Stimulated activated memory B cell treated with anti-CD40 and anti-IgM and Interleukin-4, amounts not matched to agents 10 μg/mL and 1 μg/mL and 100 μg/mL, for 72 hours (primary cell): ENCODE results near the gene AEBP2.
"Not testable (repeated sequence)": the region's sequence is repeated elsewhere in the genome, so short reads cannot be mapped to it uniquely, and the experiment has no call there.

ENCODE experiments used
- ATAC-seq: fragments of 150-1000 bp; cut with Tn5 transposase; 2 replicates; pipeline ENCODE4 v1.10.0; 2021
- H3K27ac Mint-ChIP-seq: one replicate; pipeline ENCODE4 v1.8.0; 2022; ENCODE audit warnings: mild to moderate bottlenecking, mixed read lengths
- H3K27me3 Mint-ChIP-seq: one replicate; pipeline ENCODE4 v1.8.0; 2022; ENCODE audit warnings: mixed read lengths
- H3K36me3 Mint-ChIP-seq: one replicate; pipeline ENCODE4 v1.8.0; 2022; ENCODE audit warnings: mixed read lengths
- H3K4me1 Mint-ChIP-seq: one replicate; pipeline ENCODE4 v1.8.0; 2022; ENCODE audit warnings: mixed read lengths
- H3K4me3 Mint-ChIP-seq: one replicate; pipeline ENCODE4 v1.8.0; 2022; ENCODE audit warnings: mild to moderate bottlenecking, moderate library complexity, mixed read lengths
- H3K9me3 Mint-ChIP-seq: one replicate; pipeline ENCODE4 v1.8.0; 2022; ENCODE audit warnings: mixed read lengths

AEBP2 gene

DNA sequence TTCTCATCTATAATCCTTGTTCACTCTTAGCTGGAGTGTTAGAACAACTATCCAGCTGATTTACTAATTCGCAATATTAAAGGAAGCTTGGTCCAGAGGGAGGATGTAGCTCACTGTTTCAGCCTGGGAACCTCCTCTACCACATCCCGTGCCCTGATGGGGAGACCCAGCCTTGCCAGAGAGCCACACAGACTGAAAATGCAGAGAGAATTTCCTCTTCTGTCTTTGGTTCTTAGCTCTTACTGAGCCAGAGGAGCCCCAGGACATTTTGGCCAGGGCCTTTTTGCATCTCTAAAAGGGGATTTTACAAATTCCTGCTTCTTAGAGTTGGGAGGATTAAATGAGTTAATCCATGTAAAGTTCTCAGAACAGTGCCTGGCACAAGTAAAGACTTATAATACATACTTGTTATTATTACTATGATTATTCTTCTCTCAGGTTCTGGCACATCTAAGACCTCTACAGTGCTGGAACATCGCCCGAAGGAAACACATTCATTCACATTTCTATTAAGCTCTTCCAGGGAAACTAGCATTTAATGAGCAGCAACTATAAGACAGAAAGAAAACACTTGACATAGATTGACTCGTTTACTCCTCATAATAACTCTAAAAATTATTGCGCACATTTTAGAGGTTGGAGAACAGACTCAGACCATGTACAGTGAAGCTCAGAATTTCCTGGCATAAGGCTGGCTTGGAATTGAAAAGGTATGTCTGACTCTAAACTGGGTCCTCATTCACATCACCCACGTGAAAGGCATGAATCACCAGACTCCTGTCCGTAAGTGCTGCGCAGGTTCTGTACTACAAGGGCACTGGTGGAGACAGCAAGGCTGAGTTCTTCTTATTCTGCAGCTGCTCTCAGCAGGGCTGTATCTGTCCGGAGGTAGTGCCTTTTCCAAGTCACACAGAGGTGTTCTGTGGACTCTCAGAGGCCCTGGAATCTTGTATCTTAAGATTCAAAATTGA, 27.8 kb upstream of the AEBP2 start:
- Mint-ChIP-seq H3K4me3 (no peak overlapping the region), H3K4me1 (no peaks in the 10 kb centered on the region), H3K36me3 (no peaks in the 10 kb centered on the region), H3K27me3 (no peaks in the 10 kb centered on the region), H3K27ac (no peak overlapping the region), H3K9me3 (no peaks in the 10 kb centered on the region)
- ATAC-seq: no peak

DNA sequence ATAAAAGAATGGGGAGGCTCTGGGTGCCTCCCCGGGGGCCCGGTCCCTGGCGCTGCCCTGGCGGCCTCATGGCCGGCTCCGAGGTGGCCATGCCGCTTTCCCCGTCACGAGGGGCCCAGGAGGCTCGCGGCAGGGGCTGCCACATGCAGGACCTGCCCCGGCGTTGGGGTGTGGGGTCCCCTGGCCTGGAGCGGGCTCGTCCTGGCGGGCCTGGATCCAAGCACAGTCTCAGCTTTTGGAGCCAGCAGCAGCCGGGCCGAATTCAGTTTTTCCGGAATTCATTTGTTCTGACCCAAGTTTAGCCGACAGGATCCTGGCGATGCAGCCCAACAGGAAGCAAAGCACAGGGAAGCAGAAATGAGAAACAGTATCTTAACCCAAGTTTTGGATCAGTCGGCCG, 26.4 kb upstream of the AEBP2 start:
- ATAC-seq: no peak
- no peak overlapping the region for H3K27ac Mint-ChIP-seq
- H3K4me1 Mint-ChIP-seq: no peaks in the 10 kb centered on the region
- no peaks in the 10 kb centered on the region for H3K36me3 Mint-ChIP-seq
- H3K9me3 Mint-ChIP-seq: no peaks in the 10 kb centered on the region
- H3K4me3 Mint-ChIP-seq: no peak overlapping the region
- no peaks in the 10 kb centered on the region for H3K27me3 Mint-ChIP-seq

DNA sequence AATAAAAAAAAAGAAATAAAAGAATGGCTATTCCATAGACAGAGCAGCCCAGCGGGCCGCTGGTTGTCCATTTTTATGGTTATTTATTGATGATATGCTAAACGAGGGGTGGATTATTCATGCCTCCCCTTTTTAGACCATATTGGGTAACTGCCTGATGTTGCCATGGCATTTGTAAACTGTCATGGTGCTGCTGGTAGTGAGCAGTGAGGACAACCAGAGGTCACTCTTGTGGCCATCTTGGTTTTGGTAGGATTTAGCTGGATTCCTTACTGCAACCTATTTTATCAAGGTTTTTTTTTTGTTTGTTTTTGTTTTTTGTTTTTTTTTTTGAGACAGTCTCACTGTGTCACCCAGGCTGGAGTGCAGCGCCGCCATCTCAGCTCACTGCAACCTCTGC, 25.7 kb upstream of the AEBP2 start:
- not testable (repeated sequence) for H3K4me1 Mint-ChIP-seq, ATAC-seq, H3K36me3 Mint-ChIP-seq, H3K27me3 Mint-ChIP-seq, H3K27ac Mint-ChIP-seq, H3K9me3 Mint-ChIP-seq, H3K4me3 Mint-ChIP-seq

DNA sequence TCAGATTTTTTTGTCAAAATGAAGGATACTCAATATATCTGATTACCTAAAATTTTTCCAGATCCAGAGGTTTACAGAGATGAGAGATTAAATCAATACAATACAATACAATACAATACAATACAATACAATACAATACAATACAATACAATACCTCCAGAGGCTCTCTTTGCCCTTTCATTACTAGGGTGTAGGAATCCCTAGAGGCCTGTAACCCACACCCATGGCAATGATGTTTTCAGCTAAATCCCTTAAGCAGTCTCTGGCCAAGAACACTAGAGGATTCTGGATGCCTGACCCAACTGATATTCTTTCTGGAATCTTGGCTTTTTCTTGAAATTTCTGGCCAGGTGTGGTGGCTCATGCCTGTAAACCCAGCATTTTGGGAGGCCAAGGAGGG, 23.7 kb upstream of the AEBP2 start:
- Mint-ChIP-seq H3K4me1 (no peaks in the 10 kb centered on the region), H3K36me3 (no peaks in the 10 kb centered on the region), H3K27ac (no peak overlapping the region), H3K4me3 (no peak overlapping the region), H3K9me3 (no peaks in the 10 kb centered on the region), H3K27me3 (no peaks in the 10 kb centered on the region)
- ATAC-seq: no peak

DNA sequence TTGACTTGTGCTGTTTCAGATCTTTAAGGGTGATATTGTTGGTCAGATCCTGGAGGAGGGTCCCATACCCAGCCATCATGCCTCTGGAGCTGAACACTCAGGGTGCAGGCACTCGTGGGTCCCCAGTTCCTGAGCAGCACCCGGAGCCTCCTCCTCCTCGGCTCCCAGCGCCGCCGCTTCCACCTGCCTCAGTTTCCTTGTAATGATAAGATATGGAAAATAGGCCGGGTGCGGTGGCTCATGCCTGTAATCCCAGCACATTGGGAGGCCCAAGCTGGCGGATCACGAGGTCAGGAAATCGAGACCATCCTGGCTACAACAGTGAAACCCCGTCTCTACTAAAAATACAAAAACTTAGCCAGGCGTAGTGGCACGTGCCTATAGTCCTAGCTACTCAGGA, 20.2 kb upstream of the AEBP2 start:
- Mint-ChIP-seq H3K27me3 (no peaks in the 10 kb centered on the region), H3K4me1 (no peaks in the 10 kb centered on the region), H3K4me3 (no peak overlapping the region), H3K36me3 (no peaks in the 10 kb centered on the region), H3K9me3 (no peaks in the 10 kb centered on the region), H3K27ac (no peak overlapping the region)
- ATAC-seq: no peak

DNA sequence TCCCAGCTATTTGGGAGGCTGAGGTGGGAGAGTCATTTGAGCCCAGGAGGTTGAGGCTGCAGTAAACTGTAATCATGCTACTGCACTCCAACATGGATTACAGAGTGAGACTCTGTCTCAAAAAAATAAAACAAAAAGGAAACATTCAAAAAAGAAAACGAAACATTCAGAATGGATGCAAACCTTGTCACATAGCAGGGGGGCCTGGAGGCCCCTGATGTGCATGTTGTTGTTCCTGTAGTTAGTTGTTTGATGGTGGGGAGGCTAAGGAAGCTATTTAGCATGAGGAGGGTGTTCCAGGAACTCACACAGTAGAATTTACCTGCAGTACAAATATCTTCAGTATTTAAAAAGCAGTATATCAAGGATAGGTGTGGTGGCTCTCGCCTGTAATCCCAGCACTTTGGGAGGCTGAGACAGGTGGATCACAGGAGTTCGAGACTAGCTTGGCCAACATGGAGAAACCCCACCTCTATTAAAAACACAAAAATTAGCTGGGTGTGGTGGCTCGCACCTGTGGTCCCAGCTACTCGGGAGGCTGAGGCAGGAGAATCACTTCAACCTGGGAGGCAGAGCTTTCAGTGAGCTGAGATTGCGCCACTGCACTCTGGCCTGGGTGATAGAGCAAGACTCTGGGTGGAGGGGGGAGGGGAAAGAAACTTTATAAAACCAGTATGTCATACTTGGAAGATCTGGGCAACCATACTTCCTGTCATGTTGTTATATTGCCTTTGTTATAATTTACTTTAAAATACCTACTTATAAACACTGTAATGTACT, 17.6 kb upstream of the AEBP2 start:
- no peaks in the 10 kb centered on the region for H3K4me1 Mint-ChIP-seq
- H3K36me3 Mint-ChIP-seq: no peaks in the 10 kb centered on the region
- no peak overlapping the region for H3K27ac Mint-ChIP-seq
- ATAC-seq: no peak
- H3K9me3 Mint-ChIP-seq: no peaks in the 10 kb centered on the region
- no peak overlapping the region for H3K4me3 Mint-ChIP-seq
- H3K27me3 Mint-ChIP-seq: no peaks in the 10 kb centered on the region

DNA sequence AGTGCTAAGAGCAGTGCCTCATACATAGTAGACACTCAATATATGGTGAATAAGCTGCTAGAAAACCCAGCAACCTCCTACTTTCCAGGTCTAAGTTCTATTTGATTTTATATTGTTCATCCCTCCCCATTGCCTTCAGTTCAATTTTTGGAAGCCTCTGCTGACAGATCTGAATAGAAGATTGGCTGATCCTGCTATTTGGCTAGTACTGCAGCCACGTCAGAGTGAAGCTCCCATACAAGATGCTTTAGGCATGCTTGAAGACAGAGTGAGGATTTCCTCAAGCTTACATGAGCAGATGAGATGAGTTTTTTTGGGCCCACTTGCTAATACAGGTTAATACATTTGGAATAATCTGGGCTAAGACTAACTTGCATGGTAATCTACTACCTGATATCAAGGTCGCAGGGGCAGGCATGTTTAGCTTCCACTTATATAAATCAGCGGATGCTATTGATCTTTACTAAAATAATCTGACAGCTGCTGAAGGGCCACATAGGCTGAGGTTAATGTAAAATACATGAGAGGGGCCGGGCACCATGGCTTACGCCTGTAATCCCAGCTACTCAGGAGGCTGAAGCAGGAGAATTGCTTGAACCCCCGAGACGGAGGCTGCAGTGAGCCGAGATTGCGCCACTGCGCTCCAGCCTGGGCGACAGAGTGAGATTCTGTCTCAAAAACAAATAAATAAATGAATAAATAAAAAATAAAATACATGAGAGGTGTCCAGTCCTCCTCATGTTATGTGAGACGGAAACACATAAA, 15.9 kb upstream of the AEBP2 start:
- Mint-ChIP-seq H3K27ac (no peak overlapping the region), H3K9me3 (no peaks in the 10 kb centered on the region), H3K36me3 (no peaks in the 10 kb centered on the region), H3K4me3 (no peak overlapping the region), H3K4me1 (no peaks in the 10 kb centered on the region), H3K27me3 (no peaks in the 10 kb centered on the region)
- no peak for ATAC-seq

DNA sequence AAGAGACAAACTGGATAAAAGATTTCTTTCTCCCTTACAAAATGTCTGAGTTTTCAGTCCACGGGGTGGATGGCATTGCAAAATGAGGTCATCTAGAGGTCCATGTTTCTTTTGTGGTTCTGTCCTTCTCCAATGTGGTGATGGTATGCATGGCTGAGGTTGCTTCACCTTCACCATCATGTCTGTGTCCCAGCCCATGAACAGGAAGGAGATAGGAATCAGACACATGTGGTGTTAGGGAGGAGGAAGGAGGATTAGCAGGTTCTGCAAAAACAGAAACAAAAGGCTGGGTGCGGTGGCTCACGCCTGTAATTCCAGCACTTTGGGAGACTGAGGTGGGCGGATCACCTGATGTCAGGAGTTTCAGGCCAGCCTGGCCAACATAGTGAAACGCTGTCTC, 11.0 kb upstream of the AEBP2 start:
- H3K9me3 Mint-ChIP-seq: peaks cover 2% of the 10 kb centered on the region
- no peak overlapping the region for H3K27ac Mint-ChIP-seq
- no peaks in the 10 kb centered on the region for H3K4me1 Mint-ChIP-seq
- no peaks in the 10 kb centered on the region for H3K36me3 Mint-ChIP-seq
- H3K4me3 Mint-ChIP-seq: no peak overlapping the region
- no peaks in the 10 kb centered on the region for H3K27me3 Mint-ChIP-seq
- ATAC-seq: no peak

DNA sequence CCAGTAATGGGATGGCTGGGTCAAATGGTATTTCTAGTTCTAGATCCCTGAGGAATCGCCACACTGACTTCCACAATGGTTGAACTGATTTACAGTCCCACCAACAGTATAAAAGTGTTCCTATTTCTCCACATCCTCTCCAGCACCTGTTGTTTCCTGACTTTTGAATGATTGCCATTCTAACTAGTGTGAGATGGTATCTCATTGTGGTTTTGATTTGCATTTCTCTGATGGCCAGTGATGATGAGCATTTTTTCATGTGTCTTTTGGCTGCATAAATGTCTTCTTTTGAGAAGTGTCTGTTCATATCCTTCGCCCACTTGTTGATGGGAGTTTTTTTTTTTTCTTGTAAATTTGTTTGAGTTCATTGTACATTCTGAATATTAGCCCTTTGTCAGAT, 9.8 kb upstream of the AEBP2 start:
- not testable (repeated sequence) for H3K9me3 Mint-ChIP-seq, H3K27me3 Mint-ChIP-seq, H3K27ac Mint-ChIP-seq, H3K4me1 Mint-ChIP-seq, H3K4me3 Mint-ChIP-seq, ATAC-seq, H3K36me3 Mint-ChIP-seq

DNA sequence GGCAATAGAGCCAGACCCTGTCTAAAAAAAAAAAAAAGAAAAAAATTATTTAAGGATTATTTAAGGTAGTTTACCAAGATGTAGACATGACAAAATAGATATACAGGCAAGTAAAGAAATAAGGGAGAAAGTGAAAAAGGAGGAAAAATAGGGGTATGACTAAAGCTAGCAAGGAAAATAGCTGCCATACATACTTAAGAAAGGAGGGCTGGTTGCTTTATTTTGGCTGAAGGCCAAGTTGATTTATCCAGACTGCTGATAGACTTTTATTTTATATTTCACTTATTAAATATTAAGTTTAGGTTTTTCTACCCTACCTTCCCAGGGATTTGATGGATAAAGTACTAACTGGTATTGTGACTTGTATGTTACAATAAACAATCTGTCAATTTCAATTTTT, 8.3 kb upstream of the AEBP2 start:
- ATAC-seq: no peak
- Mint-ChIP-seq H3K36me3 (no peaks in the 10 kb centered on the region), H3K4me3 (no peak overlapping the region), H3K27me3 (no peaks in the 10 kb centered on the region), H3K9me3 (peaks cover 2% of the 10 kb centered on the region), H3K4me1 (no peaks in the 10 kb centered on the region), H3K27ac (no peak overlapping the region)

DNA sequence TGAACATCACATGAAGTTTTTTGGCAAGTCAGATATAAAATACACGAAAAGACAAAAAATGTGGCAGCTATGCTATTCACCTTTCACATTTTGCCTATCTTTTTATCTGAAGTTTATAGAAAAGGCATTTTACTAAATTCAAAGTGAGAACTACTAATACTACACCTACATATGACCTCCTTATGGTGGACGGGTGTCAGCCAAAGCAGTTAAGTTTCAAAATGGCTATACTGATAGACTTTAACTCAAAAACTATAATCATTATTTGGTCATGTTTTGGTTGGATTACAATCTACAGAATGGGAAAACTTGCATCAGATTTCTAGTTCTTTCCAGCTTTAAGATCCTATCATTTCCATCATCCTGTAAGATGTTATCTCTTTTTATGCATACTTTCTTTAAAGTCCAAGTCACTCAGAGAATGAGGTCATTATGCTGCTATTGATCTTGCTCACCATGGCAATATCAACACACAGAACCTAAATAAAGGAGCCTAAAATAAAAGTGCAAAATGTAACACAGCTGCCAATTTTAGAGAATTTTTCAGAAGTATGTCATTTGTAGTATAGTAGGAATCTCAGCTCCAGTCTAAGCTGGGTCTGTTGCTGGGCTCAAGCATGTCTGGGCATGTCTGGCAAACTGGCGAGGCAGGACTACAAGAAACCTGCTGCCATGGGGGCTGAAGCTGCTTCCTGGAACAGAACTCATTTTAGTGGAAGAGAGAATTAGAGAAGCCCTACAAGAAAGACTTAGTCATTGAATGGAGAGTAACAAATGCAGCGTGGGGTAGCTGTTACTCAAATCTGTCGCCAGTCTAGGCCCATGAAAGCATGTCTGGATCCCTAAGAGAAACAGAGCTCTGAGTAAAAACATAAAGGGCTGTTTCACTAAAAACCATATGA, 7.6 kb upstream of the AEBP2 start:
- Mint-ChIP-seq H3K27ac (peak overlapping the region; percentile 30), H3K4me1 (no peaks in the 10 kb centered on the region), H3K27me3 (no peaks in the 10 kb centered on the region), H3K4me3 (no peak overlapping the region), H3K36me3 (no peaks in the 10 kb centered on the region), H3K9me3 (peaks cover 2% of the 10 kb centered on the region)
- ATAC-seq: peak; percentile 53

DNA sequence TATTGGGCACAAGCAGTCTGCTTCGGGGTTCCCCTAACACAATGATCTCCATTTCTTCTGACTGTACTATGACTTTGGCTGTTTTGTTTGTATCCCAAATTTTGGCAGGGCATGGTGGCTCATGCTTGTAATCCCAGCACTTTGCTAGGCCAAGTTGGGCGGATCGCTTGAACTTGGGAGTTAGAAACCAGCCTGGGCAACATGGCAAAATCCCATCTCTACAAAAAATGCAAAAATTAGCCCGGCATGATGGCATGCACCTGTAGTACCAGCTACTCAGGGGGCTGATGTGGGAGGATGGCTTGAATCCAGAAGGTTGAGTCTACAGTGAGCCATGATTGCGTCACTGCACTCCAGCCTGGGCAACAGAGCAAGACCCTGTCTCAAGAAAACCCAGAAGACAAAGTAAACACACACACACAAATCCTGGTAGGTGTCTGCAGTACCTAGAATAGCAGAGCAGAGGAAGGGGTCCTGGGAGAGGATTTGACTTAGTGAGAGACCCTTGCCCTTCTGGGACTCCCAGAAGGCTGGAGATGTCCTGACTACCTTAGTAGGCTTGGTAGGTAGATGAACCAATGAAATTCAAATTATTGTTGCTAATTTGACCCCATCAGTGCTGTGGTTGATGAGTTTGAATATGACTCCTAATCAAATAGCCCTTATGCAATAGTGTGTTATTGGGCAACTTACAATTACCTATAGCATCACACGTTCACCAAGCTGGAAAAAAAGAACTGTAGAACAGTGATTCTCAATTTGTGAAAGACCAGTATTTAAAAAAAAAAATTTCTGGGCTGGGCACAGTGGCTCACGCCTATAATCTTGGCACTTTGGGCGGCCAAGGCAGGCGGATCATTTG, 6.8 kb upstream of the AEBP2 start:
- Mint-ChIP-seq H3K36me3 (no peaks in the 10 kb centered on the region), H3K4me3 (no peak overlapping the region), H3K27ac (peak overlapping the region; percentile 30), H3K9me3 (peaks cover 2% of the 10 kb centered on the region), H3K27me3 (no peaks in the 10 kb centered on the region), H3K4me1 (no peaks in the 10 kb centered on the region)
- no peak for ATAC-seq

DNA sequence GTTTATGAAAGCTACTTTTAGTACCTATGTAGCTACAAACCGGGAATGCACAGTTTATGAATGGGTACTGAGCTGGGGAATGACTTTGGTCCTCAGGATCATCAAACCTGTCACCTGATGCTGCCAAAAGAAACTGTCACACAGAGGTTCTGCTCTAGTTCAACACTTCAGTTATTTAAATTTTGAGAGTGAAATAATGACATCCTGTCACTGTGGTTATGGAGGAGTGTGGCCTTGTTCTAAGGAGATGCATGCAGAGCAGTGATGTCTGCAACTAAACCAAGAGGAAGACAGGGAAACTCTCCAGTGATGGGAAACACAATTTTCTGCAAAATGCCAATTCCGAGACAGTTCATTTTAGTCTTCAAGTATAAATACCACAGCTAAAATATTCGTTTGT, 4.8 kb upstream of the AEBP2 start:
- Mint-ChIP-seq H3K27me3 (no peaks in the 10 kb centered on the region), H3K27ac (no peak overlapping the region), H3K4me3 (no peak overlapping the region), H3K36me3 (no peaks in the 10 kb centered on the region), H3K9me3 (peaks cover 2% of the 10 kb centered on the region), H3K4me1 (no peaks in the 10 kb centered on the region)
- ATAC-seq: no peak
